ENCODE data around the gene GPR17.

Gene GPR17

GRCh38 chr2:127654838-127655175 lies 8.9 kb downstream of the GPR17 start:
- no peak for DNase-seq (ENCODE audit: low read depth)

GRCh38 chr2:127655209-127656073 lies 9.5 kb downstream of the GPR17 start:
- DNase-seq (ENCODE audit: low read depth), result no peak

GRCh38 chr2:127656569-127657231 lies 10.7 kb downstream of the GPR17 start:
- DNase-seq (ENCODE audit: low read depth), result no peak

- DNase-seq (ENCODE audit: low read depth), result no peak
Measured at GRCh38 chr2:127657232-127657595, 11.3 kb downstream of the GPR17 start.

GRCh38 chr2:127658146-127658545 lies 12.2 kb downstream of the GPR17 start:
- no peak for DNase-seq (ENCODE audit: low read depth)

- no peak for DNase-seq (ENCODE audit: low read depth)
Measured at GRCh38 chr2:127658641-127659407, 12.9 kb downstream of the GPR17 start.

GRCh38 chr2:127659408-127660290 lies 13.7 kb downstream of the GPR17 start:
- no peak for DNase-seq (ENCODE audit: low read depth)

- DNase-seq (ENCODE audit: low read depth), result no peak
Measured at GRCh38 chr2:127660291-127660578, 14.3 kb downstream of the GPR17 start.

GRCh38 chr2:127661072-127661649 lies 15.2 kb downstream of the GPR17 start:
- DNase-seq (ENCODE audit: low read depth), result no peak

- DNase-seq (ENCODE audit: low read depth), result no peak
Measured at GRCh38 chr2:127661949-127662510, 16.1 kb downstream of the GPR17 start.

- DNase-seq (ENCODE audit: low read depth), result no peak
Measured at GRCh38 chr2:127662937-127663565, 17.1 kb downstream of the GPR17 start.

GRCh38 chr2:127663566-127664064 lies 17.7 kb downstream of the GPR17 start:
- DNase-seq (ENCODE audit: low read depth), result no peak

GRCh38 chr2:127664065-127664894 lies 18.3 kb downstream of the GPR17 start:
- no peak for DNase-seq (ENCODE audit: low read depth)

GRCh38 chr2:127664895-127665225 lies 18.9 kb downstream of the GPR17 start:
- no peak for DNase-seq (ENCODE audit: low read depth)

- no peak for DNase-seq (ENCODE audit: low read depth)
Measured at GRCh38 chr2:127665267-127665893, 19.4 kb downstream of the GPR17 start.

GRCh38 chr2:127669056-127669455 lies 23.1 kb downstream of the GPR17 start:
- no peak for DNase-seq (ENCODE audit: low read depth)

GRCh38 chr2:127670055-127670956 lies 24.4 kb downstream of the GPR17 start:
- no peak for DNase-seq (ENCODE audit: low read depth)

- no peak for DNase-seq (ENCODE audit: low read depth)
Measured at GRCh38 chr2:127670957-127671290, 25.0 kb downstream of the GPR17 start.
